Measurements from ENCODE around the gene TRPM7.

Gene TRPM7

GRCh38 chr15:50685191-50685975 is 1.2 kb downstream of the TRPM7 start:
- H3K9ac ChIP-seq (ENCODE audit: insufficient read length, low read depth) = peak overlapping the region; percentile 89
- H3K36me3 ChIP-seq (ENCODE audit: insufficient read depth, insufficient read length, low read length) = peaks cover 15% of the 10 kb centered on the region
- TF ChIP-seq YY1 (IDR thresholded peaks at IDR 0.05; ENCODE audit: insufficient read depth, insufficient read length) = no peak
- no peak for TF ChIP-seq SUZ12 (IDR thresholded peaks at IDR 0.05; ENCODE audit: extremely low read depth, insufficient read depth, insufficient read length)
- TF ChIP-seq ZNF274 (IDR thresholded peaks at IDR 0.05; ENCODE audit: low read depth, low read length) = no peak
- no peaks in the 10 kb centered on the region for H3K27me3 ChIP-seq (ENCODE audit: insufficient read depth, insufficient read length)
- H3K4me1 ChIP-seq (ENCODE audit: insufficient read depth, insufficient read length) = no peaks in the 10 kb centered on the region
- peak overlapping the region; percentile 89 for H3K4me3 ChIP-seq (ENCODE audit: insufficient read length, low read depth)
- no peaks in the 10 kb centered on the region for H3K9me3 ChIP-seq (ENCODE audit: insufficient read depth, low read length)
- no peak for DNase-seq (ENCODE audit: low read depth, low spot score)

GRCh38 chr15:50681467-50681866 is 5.1 kb downstream of the TRPM7 start:
- Histone ChIP-seq H3K27me3 (ENCODE audit: insufficient read depth, insufficient read length) (no peaks in the 10 kb centered on the region), H3K9ac (ENCODE audit: insufficient read length, low read depth) (no peak overlapping the region), H3K36me3 (ENCODE audit: insufficient read depth, insufficient read length, low read length) (peaks cover 15% of the 10 kb centered on the region), H3K9me3 (ENCODE audit: insufficient read depth, low read length) (no peaks in the 10 kb centered on the region), H3K4me1 (ENCODE audit: insufficient read depth, insufficient read length) (no peaks in the 10 kb centered on the region), H3K4me3 (ENCODE audit: insufficient read length, low read depth) (no peak overlapping the region)
- no peak for TF ChIP-seq YY1 (IDR thresholded peaks at IDR 0.05; ENCODE audit: insufficient read depth, insufficient read length)
- DNase-seq (ENCODE audit: low read depth, low spot score) = no peak

GRCh38 chr15:50676799-50677483 is 9.7 kb downstream of the TRPM7 start:
- Histone ChIP-seq H3K4me3 (ENCODE audit: insufficient read length, low read depth) (no peak overlapping the region), H3K4me1 (ENCODE audit: insufficient read depth, insufficient read length) (no peaks in the 10 kb centered on the region), H3K27me3 (ENCODE audit: insufficient read depth, insufficient read length) (no peaks in the 10 kb centered on the region), H3K9me3 (ENCODE audit: insufficient read depth, low read length) (no peaks in the 10 kb centered on the region), H3K36me3 (ENCODE audit: insufficient read depth, insufficient read length, low read length) (peaks cover 5% of the 10 kb centered on the region), H3K9ac (ENCODE audit: insufficient read length, low read depth) (no peak overlapping the region)
- no peak for TF ChIP-seq SUZ12 (IDR thresholded peaks at IDR 0.05; ENCODE audit: extremely low read depth, insufficient read depth, insufficient read length)
- no peak for TF ChIP-seq YY1 (IDR thresholded peaks at IDR 0.05; ENCODE audit: insufficient read depth, insufficient read length)
- no peak for TF ChIP-seq ZNF274 (IDR thresholded peaks at IDR 0.05; ENCODE audit: low read depth, low read length)
- DNase-seq (ENCODE audit: low read depth, low spot score) = no peak

GRCh38 chr15:50675535-50676144 is 11.0 kb downstream of the TRPM7 start:
- no peak for TF ChIP-seq ZNF274 (IDR thresholded peaks at IDR 0.05; ENCODE audit: low read depth, low read length)
- no peak for TF ChIP-seq SUZ12 (IDR thresholded peaks at IDR 0.05; ENCODE audit: extremely low read depth, insufficient read depth, insufficient read length)
- TF ChIP-seq YY1 (IDR thresholded peaks at IDR 0.05; ENCODE audit: insufficient read depth, insufficient read length) = no peak
- Histone ChIP-seq H3K9ac (ENCODE audit: insufficient read length, low read depth) (no peak overlapping the region), H3K27me3 (ENCODE audit: insufficient read depth, insufficient read length) (no peaks in the 10 kb centered on the region), H3K36me3 (ENCODE audit: insufficient read depth, insufficient read length, low read length) (peaks cover 5% of the 10 kb centered on the region), H3K4me3 (ENCODE audit: insufficient read length, low read depth) (no peak overlapping the region), H3K4me1 (ENCODE audit: insufficient read depth, insufficient read length) (no peaks in the 10 kb centered on the region), H3K9me3 (ENCODE audit: insufficient read depth, low read length) (no peaks in the 10 kb centered on the region)
- no peak for DNase-seq (ENCODE audit: low read depth, low spot score)

GRCh38 chr15:50670115-50670514 is 16.5 kb downstream of the TRPM7 start:
- no peak for TF ChIP-seq ZNF274 (IDR thresholded peaks at IDR 0.05; ENCODE audit: low read depth, low read length)
- no peak for TF ChIP-seq SUZ12 (IDR thresholded peaks at IDR 0.05; ENCODE audit: extremely low read depth, insufficient read depth, insufficient read length)
- TF ChIP-seq YY1 (IDR thresholded peaks at IDR 0.05; ENCODE audit: insufficient read depth, insufficient read length) = no peak
- H3K9me3 ChIP-seq (ENCODE audit: insufficient read depth, low read length) = no peaks in the 10 kb centered on the region
- DNase-seq (ENCODE audit: low read depth, low spot score) = no peak

GRCh38 chr15:50669611-50670010 is 17.0 kb downstream of the TRPM7 start:
- Histone ChIP-seq H3K9ac (ENCODE audit: insufficient read length, low read depth) (no peak overlapping the region), H3K4me1 (ENCODE audit: insufficient read depth, insufficient read length) (no peaks in the 10 kb centered on the region), H3K4me3 (ENCODE audit: insufficient read length, low read depth) (no peak overlapping the region), H3K36me3 (ENCODE audit: insufficient read depth, insufficient read length, low read length) (peaks cover 17% of the 10 kb centered on the region), H3K27me3 (ENCODE audit: insufficient read depth, insufficient read length) (no peaks in the 10 kb centered on the region), H3K9me3 (ENCODE audit: insufficient read depth, low read length) (no peaks in the 10 kb centered on the region)
- no peak for TF ChIP-seq SUZ12 (IDR thresholded peaks at IDR 0.05; ENCODE audit: extremely low read depth, insufficient read depth, insufficient read length)
- TF ChIP-seq YY1 (IDR thresholded peaks at IDR 0.05; ENCODE audit: insufficient read depth, insufficient read length) = no peak
- TF ChIP-seq ZNF274 (IDR thresholded peaks at IDR 0.05; ENCODE audit: low read depth, low read length) = no peak
- DNase-seq (ENCODE audit: low read depth, low spot score) = no peak

More at GRCh38 chr15:50670115-50670514, 16.5 kb downstream of the TRPM7 start:
- Histone ChIP-seq H3K4me3 (ENCODE audit: insufficient read length, low read depth) (no peak overlapping the region), H3K27me3 (ENCODE audit: insufficient read depth, insufficient read length) (no peaks in the 10 kb centered on the region), H3K4me1 (ENCODE audit: insufficient read depth, insufficient read length) (no peaks in the 10 kb centered on the region), H3K36me3 (ENCODE audit: insufficient read depth, insufficient read length, low read length) (peaks cover 15% of the 10 kb centered on the region), H3K9ac (ENCODE audit: insufficient read length, low read depth) (no peak overlapping the region)

- Histone ChIP-seq H3K27me3 (ENCODE audit: insufficient read depth, insufficient read length) (no peaks in the 10 kb centered on the region), H3K4me3 (ENCODE audit: insufficient read length, low read depth) (no peak overlapping the region), H3K9me3 (ENCODE audit: insufficient read depth, low read length) (no peaks in the 10 kb centered on the region), H3K36me3 (ENCODE audit: insufficient read depth, insufficient read length, low read length) (peaks cover 26% of the 10 kb centered on the region), H3K4me1 (ENCODE audit: insufficient read depth, insufficient read length) (no peaks in the 10 kb centered on the region), H3K9ac (ENCODE audit: insufficient read length, low read depth) (no peak overlapping the region)
- DNase-seq (ENCODE audit: low read depth, low spot score) = no peak
- TF ChIP-seq YY1 (IDR thresholded peaks at IDR 0.05; ENCODE audit: insufficient read depth, insufficient read length) (no peak), ZNF274 (IDR thresholded peaks at IDR 0.05; ENCODE audit: low read depth, low read length) (no peak), SUZ12 (IDR thresholded peaks at IDR 0.05; ENCODE audit: extremely low read depth, insufficient read depth, insufficient read length) (no peak)
Measured at GRCh38 chr15:50665938-50666337, 20.7 kb downstream of the TRPM7 start.
